DOHH2 (cell line): ENCODE results near the gene SMARCD2.
"Not testable (repeated sequence)": the region's sequence is repeated elsewhere in the genome, so short reads cannot be mapped to it uniquely, and the experiment has no call there.

Experiments
- CTCF ChIP-seq: fragments of 200-600 bp; sonication (generic); IDR thresholded peaks from one replicate; pipeline ENCODE4 v1.5.1; 2014; ENCODE audit warnings: antibody characterized with exemption, mild to moderate bottlenecking, low read depth, low read length; ENCODE audit not compliant: poor library complexity, severe bottlenecking
- EZH2phosphoT487 ChIP-seq: fragments of 200-600 bp; sonication (generic); IDR thresholded peaks from 2 replicates; pipeline ENCODE4 v1.6.1; 2017; ENCODE audit warnings: borderline replicate concordance, mild to moderate bottlenecking, antibody characterized with exemption, low read length, moderate library complexity, mixed read lengths

GRCh38 chr17:63870292-63870665 is 27.8 kb upstream of the SMARCD2 start:
- not testable (repeated sequence) for TF ChIP-seq CTCF, EZH2phosphoT487
